Measurements from ENCODE around the gene UNC13D.

DNA sequence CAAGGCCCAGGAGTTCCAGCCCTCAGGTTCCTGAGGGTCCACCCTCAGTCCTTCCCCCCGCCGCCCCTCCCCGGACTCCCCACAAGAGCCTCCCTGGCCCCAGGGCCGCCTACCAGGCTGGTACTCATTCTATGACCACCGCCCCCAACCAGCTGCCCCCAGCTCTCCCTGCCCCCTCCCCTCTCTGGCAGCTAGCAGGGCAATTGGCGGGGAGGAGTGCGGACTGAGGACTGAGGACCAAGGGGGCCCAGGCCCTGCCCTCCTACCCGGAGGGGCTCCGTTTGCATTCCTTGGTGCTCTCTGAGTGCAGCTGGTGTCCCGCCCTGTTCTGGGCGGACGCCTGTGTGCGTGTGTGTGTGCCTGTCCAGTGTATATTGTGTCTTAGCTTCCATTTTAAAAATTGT, 19.1 kb downstream of the UNC13D start:
- TF ChIP-seq, protein P1, sequence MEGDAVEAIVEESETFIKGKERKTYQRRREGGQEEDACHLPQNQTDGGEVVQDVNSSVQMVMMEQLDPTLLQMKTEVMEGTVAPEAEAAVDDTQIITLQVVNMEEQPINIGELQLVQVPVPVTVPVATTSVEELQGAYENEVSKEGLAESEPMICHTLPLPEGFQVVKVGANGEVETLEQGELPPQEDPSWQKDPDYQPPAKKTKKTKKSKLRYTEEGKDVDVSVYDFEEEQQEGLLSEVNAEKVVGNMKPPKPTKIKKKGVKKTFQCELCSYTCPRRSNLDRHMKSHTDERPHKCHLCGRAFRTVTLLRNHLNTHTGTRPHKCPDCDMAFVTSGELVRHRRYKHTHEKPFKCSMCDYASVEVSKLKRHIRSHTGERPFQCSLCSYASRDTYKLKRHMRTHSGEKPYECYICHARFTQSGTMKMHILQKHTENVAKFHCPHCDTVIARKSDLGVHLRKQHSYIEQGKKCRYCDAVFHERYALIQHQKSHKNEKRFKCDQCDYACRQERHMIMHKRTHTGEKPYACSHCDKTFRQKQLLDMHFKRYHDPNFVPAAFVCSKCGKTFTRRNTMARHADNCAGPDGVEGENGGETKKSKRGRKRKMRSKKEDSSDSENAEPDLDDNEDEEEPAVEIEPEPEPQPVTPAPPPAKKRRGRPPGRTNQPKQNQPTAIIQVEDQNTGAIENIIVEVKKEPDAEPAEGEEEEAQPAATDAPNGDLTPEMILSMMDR (IDR thresholded peaks at IDR 0.05; ENCODE audit: poor library complexity, severe bottlenecking), result no peak
- TF ChIP-seq EP300 (conservative IDR thresholded peaks at IDR 0.05; ENCODE audit: poor library complexity, severe bottlenecking), result no peak
- TF ChIP-seq EZH2 (IDR thresholded peaks at IDR 0.05; ENCODE audit: borderline replicate concordance, insufficient read depth, low read length, poor library complexity, severe bottlenecking), result no peak
- no peak for TF ChIP-seq RAD21 (conservative IDR thresholded peaks at IDR 0.05)
- TF ChIP-seq SMC3 (conservative IDR thresholded peaks at IDR 0.05; ENCODE audit: poor library complexity), result no peak
- TF ChIP-seq, protein P2, sequence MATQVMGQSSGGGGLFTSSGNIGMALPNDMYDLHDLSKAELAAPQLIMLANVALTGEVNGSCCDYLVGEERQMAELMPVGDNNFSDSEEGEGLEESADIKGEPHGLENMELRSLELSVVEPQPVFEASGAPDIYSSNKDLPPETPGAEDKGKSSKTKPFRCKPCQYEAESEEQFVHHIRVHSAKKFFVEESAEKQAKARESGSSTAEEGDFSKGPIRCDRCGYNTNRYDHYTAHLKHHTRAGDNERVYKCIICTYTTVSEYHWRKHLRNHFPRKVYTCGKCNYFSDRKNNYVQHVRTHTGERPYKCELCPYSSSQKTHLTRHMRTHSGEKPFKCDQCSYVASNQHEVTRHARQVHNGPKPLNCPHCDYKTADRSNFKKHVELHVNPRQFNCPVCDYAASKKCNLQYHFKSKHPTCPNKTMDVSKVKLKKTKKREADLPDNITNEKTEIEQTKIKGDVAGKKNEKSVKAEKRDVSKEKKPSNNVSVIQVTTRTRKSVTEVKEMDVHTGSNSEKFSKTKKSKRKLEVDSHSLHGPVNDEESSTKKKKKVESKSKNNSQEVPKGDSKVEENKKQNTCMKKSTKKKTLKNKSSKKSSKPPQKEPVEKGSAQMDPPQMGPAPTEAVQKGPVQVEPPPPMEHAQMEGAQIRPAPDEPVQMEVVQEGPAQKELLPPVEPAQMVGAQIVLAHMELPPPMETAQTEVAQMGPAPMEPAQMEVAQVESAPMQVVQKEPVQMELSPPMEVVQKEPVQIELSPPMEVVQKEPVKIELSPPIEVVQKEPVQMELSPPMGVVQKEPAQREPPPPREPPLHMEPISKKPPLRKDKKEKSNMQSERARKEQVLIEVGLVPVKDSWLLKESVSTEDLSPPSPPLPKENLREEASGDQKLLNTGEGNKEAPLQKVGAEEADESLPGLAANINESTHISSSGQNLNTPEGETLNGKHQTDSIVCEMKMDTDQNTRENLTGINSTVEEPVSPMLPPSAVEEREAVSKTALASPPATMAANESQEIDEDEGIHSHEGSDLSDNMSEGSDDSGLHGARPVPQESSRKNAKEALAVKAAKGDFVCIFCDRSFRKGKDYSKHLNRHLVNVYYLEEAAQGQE (IDR thresholded peaks at IDR 0.05; ENCODE audit: borderline replicate concordance), result no peak
- TF ChIP-seq POLR2AphosphoS5 (IDR thresholded peaks at IDR 0.05), result no peak
- no peak for TF ChIP-seq MXI1 (conservative IDR thresholded peaks at IDR 0.05; ENCODE audit: poor library complexity, severe bottlenecking)
- TF ChIP-seq TAF1 (IDR thresholded peaks at IDR 0.05; ENCODE audit: low read depth), result no peak
